Inflammatory macrophage treated with lipopolysaccharide for 1 hour (primary cell): ENCODE results near the gene CASP7.

ENCODE experiments used
- DNase-seq, 2 donors: peaks; one replicate each; pipeline ENCODE4 v3.0.0-alpha.2; 2020 to 2022

The CASP7 gene

DNA sequence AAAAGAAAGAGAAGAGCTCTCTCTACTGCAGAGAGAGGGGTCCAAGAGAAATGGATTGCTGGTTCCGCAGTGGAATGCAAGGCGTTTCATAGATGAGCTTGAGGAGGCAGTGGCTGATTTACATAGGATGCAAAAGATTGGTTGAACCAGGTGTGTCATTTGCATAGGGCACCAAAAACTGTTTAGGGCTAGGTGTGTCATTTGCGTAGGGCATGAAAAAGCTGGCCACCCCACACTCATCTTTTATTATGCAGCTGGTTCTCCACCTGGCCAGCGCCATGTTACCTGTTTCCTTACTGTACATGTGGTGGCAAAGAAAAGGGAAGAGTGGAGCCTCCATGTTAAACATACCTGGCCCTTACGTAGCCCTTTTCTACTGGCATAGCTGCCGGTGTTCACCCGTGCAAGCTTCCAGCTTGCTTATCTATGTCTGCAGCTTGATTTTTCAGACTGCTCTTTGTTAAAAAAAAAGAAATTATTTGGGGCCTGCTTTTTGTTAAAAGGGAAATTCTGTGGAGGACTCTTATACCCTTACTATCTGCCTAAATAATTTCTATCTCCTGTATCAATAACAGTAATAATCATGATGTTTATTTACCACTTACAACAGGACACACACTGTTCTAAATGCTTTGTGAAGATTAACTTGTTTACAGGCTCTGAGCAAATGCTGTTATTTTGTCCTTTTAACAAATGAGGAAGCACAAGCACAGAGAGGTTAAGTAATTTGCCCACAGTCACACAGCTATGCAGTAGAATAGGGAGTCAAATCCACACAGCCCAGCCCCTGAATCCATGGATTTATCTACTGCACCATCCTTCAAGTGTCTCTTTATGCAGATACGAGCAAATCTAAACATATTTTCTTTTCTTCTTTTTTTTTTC, 33.3 kb downstream of the CASP7 start:
- no peak for DNase-seq

- DNase-seq = no peak
Measured at GRCh38 chr10:113713640-113713982, 33.9 kb downstream of the CASP7 start.

- peak in 1 of 2 donors; percentile 23 for DNase-seq
Measured at GRCh38 chr10:113716109-113716910, 36.6 kb downstream of the CASP7 start.

DNA sequence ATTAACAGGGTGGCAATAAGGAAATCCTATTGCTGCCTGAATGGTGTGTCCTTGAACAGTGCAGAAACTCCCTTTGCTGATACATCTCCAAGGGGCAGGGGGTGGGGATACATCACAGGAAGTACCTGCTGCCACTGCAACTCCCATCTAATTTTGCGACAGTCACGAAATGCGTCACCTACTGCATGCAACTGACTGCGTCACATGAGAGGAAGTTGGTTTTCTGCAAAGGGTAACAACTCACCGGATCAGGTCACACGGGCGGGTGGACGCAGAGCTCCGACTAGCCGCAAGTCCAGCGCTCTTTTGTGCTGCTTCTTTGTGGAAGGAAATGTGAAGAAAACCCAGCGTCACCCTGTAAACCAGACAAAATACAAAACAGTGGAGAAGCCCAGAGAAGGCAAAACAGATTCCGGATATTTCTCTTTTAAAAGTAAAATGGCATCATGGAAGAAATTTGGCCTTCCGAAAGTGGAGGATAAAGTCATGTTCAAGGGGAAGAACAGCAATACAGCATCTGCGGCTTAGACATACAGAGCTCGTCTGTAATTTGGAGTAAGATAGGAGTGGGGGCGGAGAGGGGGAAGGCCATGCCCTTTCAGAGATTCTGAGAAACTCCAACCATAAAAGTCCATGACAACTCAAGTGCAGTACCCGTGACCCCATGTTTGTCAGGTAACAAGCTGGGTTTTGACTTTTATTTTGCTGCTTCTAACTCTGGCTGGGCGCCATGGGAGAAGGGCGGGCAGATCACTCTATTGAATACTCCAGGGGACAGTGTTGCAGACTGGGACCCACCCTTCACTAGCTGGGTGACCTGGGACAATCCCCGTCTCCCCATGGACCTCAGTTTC, 39.5 kb downstream of the CASP7 start:
- no peak for DNase-seq

DNA sequence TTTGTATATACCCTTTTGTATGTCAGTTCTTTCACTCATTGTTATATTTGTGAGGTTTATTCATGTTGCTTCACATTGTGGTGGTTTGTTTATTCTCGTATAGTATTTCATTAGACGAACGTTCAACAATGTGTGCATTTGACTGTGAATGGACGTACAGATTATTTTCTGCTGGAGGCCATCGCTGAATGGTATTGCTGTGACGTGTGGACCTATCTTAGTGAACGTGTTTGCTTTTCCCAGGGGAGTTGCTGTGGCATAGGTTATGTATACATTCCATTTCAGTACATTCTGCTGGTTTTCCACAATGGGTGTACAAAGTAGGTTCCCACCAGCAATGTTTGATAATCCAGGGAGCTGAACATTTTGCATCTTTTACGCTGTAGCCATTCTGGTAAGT, 40.7 kb downstream of the CASP7 start:
- DNase-seq = no peak

- DNase-seq = no peak
Measured at GRCh38 chr10:113732160-113732881, 52.6 kb downstream of the CASP7 start.

- no peak for DNase-seq
Measured at GRCh38 chr10:113732966-113733365, 53.3 kb downstream of the CASP7 start.

GRCh38 chr10:113733635-113734034, 53.9 kb downstream of the CASP7 start:
- no peak for DNase-seq

- no peak for DNase-seq
Measured at GRCh38 chr10:113735913-113736312, 56.2 kb downstream of the CASP7 start.

DNA sequence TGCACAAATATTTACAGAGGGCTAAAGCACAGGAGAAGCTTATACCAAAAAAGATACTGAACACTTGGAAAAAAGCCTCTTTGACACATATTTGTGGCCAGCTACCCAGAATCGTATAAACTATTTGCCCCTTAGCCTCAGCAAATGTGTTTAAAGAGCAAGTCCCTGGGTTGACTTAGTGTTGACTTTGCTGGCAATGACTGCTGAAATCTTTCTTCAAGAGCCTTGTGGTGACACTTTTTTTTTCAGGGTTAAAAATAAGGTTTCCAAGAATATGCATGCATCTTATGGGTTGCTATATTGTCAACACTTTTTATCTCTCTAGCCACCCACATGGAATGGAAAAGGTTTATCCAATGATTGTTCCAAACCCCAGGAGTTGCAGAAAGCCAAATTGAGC, 56.9 kb downstream of the CASP7 start:
- no peak for DNase-seq

DNA sequence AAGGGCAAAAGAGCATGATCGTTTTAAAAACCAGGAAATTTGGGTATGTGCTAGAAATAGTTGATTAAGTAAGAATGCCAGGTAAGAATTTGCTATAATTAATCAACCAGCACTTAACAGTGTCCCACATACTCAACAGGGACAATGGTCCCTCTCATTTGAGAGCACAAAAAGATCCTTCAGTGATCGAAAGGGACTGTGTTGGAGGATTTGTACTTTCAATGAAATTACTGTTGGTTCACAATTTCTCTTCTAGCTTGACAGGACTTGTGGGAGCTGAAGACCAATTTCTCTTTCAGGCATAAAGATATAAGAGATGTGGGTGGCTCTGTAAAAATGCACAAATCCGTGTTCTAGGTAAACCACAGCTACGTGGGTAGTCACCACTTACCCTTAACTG, 59.3 kb downstream of the CASP7 start:
- no peak for DNase-seq

DNA sequence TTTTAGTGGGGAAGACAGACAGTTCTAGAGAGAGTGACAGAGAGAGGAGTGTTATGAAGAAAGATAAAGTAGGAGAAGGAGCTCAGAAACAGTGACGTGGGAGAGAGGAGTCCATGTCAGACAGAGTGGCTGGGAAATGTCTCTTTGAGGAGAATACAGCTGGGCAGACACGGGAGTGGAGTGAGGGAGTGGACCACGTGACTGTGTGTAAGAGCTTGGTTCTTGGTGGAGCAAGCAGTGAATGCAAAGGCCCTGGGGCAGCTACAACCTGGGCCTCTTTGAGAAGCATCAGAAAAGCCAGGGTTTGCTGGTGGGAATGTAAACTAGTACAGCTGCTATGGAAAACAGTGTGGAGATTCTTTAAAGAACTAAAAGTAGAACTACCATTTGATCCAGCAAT, 59.9 kb downstream of the CASP7 start:
- DNase-seq = no peak

GRCh38 chr10:113740850-113741249, 61.1 kb downstream of the CASP7 start:
- DNase-seq = no peak

GRCh38 chr10:113742466-113742865, 62.8 kb downstream of the CASP7 start:
- DNase-seq = no peak

GRCh38 chr10:113743594-113743993, 63.9 kb downstream of the CASP7 start:
- peak in 1 of 2 donors; percentile 25 for DNase-seq

DNA sequence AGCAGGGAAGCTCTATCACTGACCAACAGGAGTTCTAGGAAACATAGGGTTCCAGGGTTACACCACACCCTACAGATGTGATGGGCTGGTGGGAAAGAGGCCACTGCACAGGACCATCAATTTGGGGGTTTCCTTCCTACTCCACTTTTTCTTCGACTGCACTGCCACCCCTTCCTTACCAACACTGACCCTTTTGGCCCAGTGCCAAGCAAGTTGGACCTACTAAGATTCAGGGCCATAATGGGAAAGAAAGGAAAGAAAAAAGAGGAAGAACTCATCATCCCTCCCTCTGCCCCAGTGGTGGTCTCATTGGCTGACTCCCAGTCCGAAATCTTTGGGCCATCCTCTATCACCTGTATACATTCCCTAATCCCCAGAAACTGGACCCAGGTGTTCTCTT, 65.7 kb downstream of the CASP7 start:
- no peak for DNase-seq

DNA sequence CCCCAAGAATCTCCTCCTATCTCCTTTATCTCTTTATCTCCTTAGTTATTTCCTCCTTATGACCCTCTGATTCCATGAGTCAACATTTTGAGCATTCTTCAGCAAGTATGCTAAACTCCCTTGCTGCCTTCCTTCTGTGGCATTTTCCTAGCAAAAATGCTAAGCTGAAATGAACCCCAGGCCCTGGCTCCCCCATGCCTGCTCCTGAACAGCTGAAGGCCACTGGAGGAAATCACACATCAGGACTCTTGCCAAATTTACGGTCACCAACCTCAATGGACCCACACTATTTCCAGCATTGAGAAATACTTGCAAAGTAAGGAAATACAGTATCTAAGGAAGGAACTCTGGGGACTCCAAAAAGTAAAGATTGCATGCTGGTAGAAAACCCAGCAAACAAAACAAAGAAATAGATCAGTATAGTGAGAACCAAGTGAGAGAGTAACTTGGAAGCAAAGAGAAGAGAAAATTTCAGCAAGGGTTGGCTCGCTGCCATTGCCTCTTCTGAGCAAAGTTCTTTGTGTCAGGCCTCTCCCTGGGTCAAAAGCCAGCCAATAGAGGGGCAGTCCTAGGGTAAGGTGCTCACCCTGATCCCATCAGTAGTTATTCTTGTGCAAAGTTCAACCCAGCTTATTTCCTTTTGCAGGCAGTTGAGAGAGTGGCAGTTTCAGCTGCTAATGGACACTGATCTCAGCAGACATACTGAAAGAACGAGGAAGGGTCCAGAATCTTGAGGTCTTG, 66.7 kb downstream of the CASP7 start:
- peak; percentile 48 to 62 for DNase-seq

GRCh38 chr10:113751181-113751732, 71.5 kb downstream of the CASP7 start, which contains the start of gene PLEKHS1:
Gene PLEKHS1 (plus strand): TSS chr10:113751682. CDS start chr10:113755278, 3,596 bp downstream.
- no peak for DNase-seq

- no peak for DNase-seq
Measured at GRCh38 chr10:113752553-113752952, 72.8 kb downstream of the CASP7 start.

- DNase-seq = no peak
Measured at GRCh38 chr10:113753020-113753692, 73.4 kb downstream of the CASP7 start.

DNA sequence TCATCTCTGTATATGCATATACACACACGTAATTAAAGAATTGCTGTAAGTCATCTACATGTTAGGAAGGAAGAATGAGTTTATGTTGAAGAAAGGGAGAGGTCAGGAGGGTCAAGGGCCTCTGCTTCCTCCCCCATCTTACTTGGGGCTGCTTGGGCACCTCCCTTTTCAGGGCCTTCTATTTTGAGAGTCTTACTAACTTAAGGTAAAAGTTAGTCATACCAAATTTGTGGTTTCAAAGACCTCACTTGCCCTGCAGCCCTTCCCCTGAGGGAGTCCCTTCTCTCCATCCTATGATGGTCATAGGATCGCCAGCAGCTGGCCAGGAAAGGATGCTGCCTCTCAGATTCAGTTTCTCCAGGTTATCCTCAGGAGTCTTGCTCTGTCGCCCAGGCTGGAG, 74.4 kb downstream of the CASP7 start:
- no peak for DNase-seq
